GM21515 (cell line): ENCODE data around the gene MED9.

Source experiments
- ATAC-seq: cut with Tn5 transposase; IDR thresholded peaks from one replicate; pipeline ENCODE4 v1.9.1; 2021; ENCODE audit not compliant: unreplicated experiment

The MED9 gene

DNA sequence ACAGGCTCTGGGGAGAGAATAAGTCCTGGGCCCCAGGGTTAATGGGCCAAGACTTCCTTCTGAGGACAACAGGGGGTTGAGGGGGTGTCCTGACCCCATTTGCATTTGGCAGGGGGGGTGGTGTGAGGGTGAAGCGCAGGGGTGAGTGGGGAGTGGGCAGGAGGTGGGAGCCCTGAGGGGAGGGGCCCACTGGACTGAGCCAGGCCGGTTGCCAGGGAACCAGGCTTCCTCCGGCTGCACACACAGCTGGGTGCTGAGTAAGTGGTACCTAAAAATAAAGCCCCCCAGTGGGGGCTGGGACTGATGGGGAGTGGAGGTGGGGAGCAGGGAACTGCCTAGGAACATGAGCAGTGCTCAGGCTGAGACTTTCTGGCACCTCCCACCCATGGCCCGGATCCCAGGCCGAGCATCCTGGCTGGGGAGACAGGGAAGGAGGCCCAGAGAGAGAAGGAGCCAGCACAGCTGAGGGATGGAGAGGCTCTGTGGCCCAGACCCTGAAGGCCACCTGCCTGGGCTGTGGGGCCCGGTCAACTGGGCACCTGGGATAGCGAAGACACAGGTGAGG lies 26.8 kb downstream of the MED9 start:
- no peak for ATAC-seq

DNA sequence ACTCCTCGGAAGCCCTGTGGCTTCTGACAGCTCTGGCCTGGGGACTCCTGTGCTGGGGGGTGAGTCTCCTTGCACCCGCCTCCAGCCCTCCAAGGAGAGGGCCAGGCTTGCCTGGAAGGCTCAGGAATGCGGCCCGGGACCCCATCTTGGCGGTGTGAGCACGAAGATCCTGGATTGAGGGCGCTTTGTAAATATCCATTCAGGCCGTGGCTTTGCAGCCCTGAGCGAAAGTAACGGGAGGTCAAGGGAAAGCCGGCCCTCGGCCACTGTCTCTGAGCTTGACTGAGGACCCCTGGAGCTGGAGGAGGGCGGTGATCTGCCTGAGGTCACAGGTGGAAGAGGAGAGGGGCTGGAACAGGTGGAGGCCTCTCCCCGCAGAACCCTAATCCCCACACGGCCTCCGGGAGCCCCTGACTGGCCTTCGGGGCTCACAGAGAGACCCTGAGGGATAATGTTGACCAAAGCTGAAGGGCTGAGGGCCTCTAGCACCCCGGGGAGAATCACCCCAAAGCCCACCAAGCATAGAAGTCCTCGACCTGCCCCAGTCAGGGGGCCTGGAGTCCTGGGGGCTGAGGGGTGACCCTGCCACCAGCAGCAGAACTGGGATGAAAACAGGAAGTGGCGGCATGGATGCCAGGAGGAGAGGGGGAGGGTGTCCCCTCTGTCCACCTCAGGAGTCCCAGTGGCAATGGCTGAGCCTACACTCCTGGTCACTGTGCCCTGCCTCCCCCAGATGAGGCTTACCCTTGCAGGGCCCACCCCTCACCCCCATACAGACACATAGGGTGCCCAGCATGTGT lies 27.7 kb downstream of the MED9 start:
- no peak for ATAC-seq

DNA sequence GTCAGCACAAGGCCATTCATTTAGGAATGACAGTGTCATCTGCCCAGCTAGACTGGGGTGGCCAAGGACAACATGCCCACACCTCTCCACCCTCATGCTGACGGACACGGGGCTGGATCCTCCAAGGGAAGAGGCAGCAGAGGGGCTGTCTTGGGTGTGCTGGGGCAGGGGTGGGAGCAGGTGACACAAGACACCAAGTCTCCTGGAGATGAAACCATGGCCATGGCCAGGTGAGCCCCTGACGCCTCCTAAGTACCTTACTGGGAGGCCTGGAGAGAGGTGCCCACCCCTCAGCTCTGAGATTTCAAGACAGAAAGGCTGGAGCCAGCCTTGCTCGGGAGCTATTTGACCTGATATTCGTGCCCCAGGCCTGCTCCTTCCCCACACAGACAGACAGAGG lies 28.4 kb downstream of the MED9 start:
- no peak for ATAC-seq

DNA sequence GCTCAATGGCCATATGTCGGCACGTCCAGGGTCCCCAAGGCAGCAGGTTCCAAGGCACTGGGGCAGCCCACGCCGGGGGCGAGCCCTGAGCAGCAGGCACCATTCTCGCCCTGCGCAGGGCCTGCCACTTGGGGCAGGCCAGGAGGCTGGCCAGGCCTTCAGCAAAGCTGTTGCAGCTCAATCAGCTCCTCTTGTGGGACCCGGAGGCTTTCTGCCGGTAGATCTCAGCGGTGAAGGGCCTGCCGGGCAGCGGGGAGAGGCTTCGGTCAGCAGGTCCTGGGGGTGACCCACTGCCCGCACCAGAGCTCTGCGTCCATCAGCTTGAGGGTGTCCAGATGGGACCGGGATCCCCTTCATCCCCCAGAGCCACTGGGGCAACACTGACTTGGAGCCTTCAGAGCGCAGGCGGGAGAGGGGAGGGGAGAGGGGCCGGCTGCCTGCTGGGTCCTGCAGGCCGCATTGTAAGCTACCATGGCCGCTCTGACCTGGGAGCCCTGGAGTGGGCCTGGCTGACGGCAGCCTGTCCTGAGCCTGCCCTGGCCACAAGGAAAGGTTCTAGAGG lies 28.9 kb downstream of the MED9 start:
- no peak for ATAC-seq

- no peak for ATAC-seq
These were observed 29.5 kb downstream of the MED9 start for GRCh38 chr17:17506181-17506741.

DNA sequence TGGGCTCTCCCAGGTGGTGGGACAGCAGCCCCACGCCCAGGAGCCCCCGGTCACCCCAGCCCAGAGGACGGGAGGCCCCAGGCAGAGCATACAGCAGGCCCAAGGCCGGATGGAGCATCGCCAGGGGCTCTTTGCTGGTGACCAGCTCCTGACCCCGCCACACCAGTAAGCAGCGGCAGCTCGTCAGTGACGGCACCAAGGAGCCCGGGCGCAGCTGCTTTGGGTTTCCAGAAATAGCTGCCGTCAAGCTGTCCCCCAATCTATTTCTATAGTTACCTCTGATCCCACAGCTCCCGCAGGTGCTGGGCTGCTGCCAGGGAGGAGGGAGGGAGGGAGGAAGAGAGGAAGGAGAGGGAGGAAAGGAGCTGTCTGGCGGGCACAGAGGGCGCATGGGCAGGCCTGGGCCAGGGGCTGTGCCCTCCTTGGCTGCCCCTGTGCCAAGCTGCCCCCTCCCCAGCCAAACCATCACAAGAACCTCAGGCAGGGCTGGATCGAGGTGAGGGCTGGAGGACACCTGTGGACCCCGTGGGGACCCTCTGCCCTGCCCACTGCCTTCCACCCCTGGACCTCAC lies 30.2 kb downstream of the MED9 start:
- ATAC-seq, result no peak

DNA sequence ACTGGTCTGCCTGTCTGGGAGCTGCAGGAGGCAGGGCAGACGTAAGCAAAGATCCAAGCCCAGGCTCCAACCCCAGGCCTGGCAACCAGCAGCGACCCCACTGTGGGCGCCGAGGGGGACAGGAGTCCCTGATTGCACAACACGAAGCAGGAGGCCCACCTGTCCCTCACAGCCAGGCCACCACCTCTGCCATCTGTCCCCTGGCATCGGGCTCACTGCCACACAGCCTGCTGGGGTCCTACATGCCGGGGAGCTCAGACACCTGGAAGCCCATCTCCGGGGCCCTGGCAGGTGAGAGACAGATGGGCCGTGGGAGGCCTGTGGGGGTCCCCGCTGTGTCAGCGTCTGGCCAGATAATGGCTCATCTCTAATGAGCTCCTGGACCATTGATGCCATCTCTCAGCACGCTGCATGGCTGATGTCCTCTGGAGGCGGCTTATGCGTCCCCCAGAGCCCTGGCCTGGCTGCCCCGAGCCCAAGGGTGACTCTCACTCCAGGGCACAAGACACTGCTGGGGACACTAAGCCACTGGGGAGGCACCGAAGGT lies 30.7 kb downstream of the MED9 start:
- ATAC-seq, result no peak

DNA sequence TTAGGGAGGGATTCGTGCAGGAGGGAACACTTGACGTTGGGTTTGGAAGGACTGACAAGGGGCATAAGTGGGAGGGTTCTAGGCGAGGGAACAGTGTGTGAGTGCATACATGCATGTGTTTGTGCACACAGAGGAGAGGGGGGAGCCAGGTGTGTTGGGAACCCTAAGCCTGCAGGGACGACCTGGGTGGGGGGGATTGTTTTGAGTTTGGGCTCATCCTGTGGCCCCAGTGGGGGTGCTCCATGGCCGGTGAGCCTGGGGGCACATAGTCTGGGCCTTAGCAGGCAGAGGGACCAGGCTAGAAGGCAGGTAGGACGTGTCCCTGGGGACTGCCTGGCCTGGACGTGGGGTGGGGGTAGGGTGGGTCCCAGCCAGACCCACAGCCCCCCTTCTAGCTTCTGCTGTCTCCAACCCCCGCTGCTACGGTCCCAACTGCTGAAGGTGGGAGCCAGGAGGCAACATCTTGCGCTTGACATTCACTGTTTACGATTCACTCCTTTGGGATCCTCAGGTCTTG lies 31.3 kb downstream of the MED9 start:
- no peak for ATAC-seq

- ATAC-seq, result no peak
These were observed 32.1 kb downstream of the MED9 start for GRCh38 chr17:17508646-17509591.

DNA sequence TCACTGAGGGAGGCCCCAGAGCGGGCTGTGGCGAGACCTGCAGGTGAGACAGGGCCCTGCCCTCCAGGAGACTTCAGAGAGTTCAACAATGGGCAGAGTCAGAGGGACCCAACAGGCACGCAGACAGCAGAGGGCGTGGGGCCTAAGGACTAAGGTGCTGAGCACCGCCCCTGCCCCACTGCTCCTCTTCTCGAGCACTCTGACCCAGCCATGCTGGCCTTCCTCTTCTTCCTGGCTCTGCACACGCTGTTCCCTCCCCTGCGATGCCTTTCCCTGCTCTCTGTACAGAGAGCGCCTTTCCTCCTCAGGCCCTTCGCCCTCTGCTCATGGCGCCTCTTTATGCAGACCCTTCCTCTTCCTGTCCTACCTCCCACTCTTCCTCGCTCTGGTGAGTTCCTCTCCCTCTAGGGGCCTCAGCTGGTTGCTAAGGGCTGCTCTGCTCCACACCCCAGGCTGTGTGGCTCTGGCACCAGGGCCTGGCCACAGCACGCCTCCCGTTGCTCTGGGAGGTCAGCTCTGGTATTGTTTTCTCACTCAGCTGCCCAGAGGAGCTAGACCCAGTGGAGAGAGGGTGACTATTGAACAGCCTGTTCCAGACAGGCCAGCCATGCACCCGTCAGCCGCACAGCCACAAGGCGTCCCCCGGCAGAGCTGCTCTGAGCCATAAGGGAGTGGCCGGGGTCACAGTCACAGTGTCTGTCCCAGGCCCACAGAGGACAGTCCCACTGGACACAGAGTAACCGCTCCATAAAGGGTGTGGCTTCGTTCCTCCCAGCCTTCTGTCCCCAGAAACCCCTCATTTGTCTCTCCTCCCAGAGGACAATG lies 33.0 kb downstream of the MED9 start:
- ATAC-seq, result no peak

- no peak for ATAC-seq
These were observed 33.9 kb downstream of the MED9 start for GRCh38 chr17:17510456-17511292.

DNA sequence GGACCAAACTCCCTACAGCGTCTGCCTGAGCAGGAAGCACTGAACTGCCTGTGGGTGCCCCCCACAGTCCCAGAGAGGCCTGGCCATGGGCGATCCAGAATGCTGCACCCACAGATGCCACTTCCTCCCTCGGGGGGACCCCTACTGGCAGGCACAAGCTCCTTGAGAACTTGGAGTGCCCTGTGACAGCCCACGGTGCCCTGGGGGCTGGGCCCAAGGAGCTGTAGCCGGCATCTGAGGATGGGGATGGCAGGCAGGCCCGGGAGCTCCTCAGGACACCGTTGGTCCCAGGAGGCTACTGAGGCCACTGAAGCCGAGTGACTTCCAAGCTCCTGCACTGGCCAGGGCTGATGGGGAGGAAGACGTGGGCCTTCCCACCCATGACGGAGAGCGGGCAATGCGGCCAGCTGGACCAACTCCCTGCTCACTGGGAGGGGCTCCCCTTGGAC lies 34.5 kb downstream of the MED9 start:
- ATAC-seq, result no peak

DNA sequence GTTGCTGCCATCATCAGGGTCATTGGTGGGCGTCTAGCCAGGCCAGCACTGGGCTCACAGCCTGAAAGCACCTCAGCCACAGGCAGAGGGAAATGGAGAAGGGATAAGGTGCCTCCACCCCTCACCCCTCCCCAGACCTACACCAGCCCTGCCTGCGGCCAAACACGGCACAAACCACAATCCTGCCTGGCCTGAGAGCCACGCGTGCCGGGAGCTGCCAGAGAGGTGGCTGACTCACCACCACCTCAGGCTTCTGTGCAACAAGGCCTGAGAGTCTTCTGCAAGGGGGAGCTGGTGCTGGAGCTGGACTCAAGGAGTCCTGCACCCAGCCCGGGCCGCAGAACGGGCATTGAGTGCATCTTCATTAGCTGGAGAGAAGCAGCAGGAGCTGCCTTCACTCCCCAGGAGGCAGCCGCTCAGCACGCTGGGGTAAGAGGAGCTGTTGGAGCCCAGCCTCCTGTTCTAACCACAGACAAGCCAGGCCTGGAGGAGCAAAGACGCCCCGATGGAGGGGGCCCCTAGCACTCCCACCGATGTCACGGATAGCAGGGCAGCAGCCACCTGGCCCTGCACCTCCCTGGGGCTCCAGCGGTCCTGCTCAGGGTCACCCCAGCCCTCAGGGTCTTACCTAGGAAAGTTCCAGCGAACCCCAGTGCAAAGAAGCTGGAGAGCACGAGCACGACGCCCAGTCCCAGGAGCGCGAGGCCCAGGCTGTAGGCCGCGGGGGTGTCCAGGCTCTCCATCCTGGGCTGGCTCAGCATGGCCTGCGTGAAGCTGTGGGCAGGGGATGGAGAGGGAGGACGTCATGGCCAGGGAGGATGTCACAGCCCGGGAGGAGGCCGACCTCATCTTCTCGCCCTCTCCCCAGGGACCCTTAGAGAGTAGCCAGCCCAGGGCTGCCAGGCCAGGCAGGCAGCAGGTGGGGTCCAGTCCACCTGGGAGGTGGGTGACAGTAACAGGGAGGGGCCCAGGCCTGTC lies 35.4 kb downstream of the MED9 start:
- ATAC-seq, result no peak

- no peak for ATAC-seq
These were observed 36.1 kb downstream of the MED9 start for GRCh38 chr17:17512866-17513265.

DNA sequence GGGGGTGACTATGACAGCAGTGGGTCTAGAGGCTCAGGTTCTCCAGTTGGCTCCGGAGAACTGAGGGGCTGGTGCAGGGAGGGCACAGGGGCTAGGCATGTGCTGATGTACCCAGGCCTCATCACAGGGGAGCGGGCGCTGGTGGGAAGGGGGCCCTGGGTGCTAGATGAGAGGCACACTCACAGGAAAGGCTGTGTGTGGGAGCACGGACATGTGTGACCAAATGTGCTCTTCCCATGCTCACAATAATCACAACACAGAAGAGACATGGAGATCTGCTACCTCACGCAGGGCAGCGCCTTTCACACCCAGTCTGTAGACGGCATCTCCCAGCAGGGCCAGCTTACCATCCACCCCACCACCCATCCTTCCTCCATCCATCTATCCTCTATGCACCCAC lies 36.8 kb downstream of the MED9 start:
- ATAC-seq, result no peak

DNA sequence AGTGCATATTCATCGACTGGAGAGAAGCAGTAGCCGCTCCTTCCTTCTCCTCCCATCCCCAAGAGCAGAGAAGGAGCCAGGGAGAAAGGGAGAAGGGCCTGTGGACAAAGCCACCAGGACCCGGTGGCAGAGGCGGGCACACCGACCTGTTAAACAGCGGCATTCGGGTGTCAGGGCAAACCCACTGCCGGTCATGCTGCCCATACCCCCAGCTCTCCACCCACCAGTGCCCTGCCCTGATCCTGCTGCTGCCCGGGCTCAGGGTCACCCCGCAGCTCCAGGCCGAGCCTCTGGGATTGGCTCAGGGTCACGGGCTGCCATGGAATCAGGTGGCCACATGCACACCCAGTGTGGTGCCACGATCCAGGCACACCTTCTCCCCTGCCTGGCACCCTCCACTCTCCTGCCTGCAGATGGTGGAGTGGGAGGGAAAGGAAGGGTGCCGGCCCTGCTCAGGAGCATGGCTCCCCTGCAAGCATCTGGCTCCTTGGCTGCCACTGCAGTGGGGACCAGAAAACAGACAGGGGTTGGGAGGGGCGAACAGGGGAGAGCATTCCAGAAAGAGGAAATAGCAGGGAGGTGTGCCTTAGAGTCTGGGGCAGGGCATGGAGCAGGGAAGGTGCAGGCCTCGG lies 37.7 kb downstream of the MED9 start:
- no peak for ATAC-seq
